HEK293 (cell line): ENCODE data around the gene CNP.

ENCODE experiments used
- BCL11B ChIP-seq: fragments of 450-650 bp; formaldehyde crosslinking; IDR thresholded peaks from 2 replicates; pipeline ENCODE4 v1.5.1; 2016; ENCODE audit warnings: low read depth, missing biosample characterization, missing genetic modification characterization
- GLIS2 ChIP-seq: fragments of 450-650 bp; formaldehyde crosslinking; IDR thresholded peaks from 2 replicates; pipeline ENCODE4 v1.5.1; 2016; ENCODE audit warnings: missing biosample characterization, missing genetic modification characterization
- KLF1 ChIP-seq: fragments of 450-650 bp; formaldehyde crosslinking; IDR thresholded peaks from 2 replicates; pipeline ENCODE4 v1.5.1; 2016; ENCODE audit warnings: missing biosample characterization, missing genetic modification characterization
- OSR2 ChIP-seq: fragments of 450-650 bp; formaldehyde crosslinking; IDR thresholded peaks from 2 replicates; pipeline ENCODE4 v1.5.1; 2016; ENCODE audit warnings: missing biosample characterization, missing genetic modification characterization
- PRDM10 ChIP-seq: fragments of 450-650 bp; formaldehyde crosslinking; IDR thresholded peaks from 2 replicates; pipeline ENCODE4 v1.5.1; 2016; ENCODE audit warnings: missing biosample characterization, missing genetic modification characterization
- PRDM2 ChIP-seq: fragments of 450-650 bp; formaldehyde crosslinking; IDR thresholded peaks from 2 replicates; pipeline ENCODE4 v1.5.1; 2016; ENCODE audit warnings: missing biosample characterization, missing genetic modification characterization, borderline replicate concordance
- SCRT1 ChIP-seq: fragments of 450-650 bp; formaldehyde crosslinking; IDR thresholded peaks from 2 replicates; pipeline ENCODE4 v1.5.1; 2016; ENCODE audit warnings: missing biosample characterization, missing genetic modification characterization, borderline replicate concordance
- SP3 ChIP-seq: fragments of 450-650 bp; formaldehyde crosslinking; IDR thresholded peaks from 2 replicates; pipeline ENCODE4 v1.5.1; 2016; ENCODE audit warnings: missing biosample characterization, missing genetic modification characterization
- ZBTB17 ChIP-seq: fragments of 450-650 bp; formaldehyde crosslinking; IDR thresholded peaks from 2 replicates; pipeline ENCODE4 v1.5.1; 2016; ENCODE audit warnings: missing biosample characterization, missing genetic modification characterization
- ZBTB20 ChIP-seq: fragments of 450-650 bp; formaldehyde crosslinking; IDR thresholded peaks from 2 replicates; pipeline ENCODE4 v1.5.1; 2016; ENCODE audit warnings: missing biosample characterization, missing genetic modification characterization
- ZBTB44 ChIP-seq: fragments of 450-650 bp; IDR thresholded peaks from 2 replicates; pipeline ENCODE4 v1.5.1; 2018; ENCODE audit warnings: missing biosample characterization, mild to moderate bottlenecking, missing genetic modification characterization
- ZNF133 ChIP-seq: fragments of 450-650 bp; formaldehyde crosslinking; IDR thresholded peaks from 2 replicates; pipeline ENCODE4 v1.5.1; 2016; ENCODE audit warnings: missing biosample characterization, missing genetic modification characterization
- ZNF2 ChIP-seq: fragments of 450-650 bp; formaldehyde crosslinking; IDR thresholded peaks from 2 replicates; pipeline ENCODE4 v1.5.1; 2016; ENCODE audit warnings: missing biosample characterization, missing genetic modification characterization
- ZNF239 ChIP-seq: fragments of 450-650 bp; formaldehyde crosslinking; IDR thresholded peaks from 2 replicates; pipeline ENCODE4 v1.5.1; 2016; ENCODE audit warnings: missing biosample characterization, missing genetic modification characterization
- ZNF341 ChIP-seq: fragments of 450-650 bp; formaldehyde crosslinking; IDR thresholded peaks from 2 replicates; pipeline ENCODE4; 2016; ENCODE audit warnings: low read depth, missing biosample characterization, missing genetic modification characterization
- ZNF394 ChIP-seq: fragments of 450-650 bp; formaldehyde crosslinking; IDR thresholded peaks from 2 replicates; pipeline ENCODE4 v1.5.1; 2016; ENCODE audit warnings: missing biosample characterization, missing genetic modification characterization, mild to moderate bottlenecking, moderate library complexity, borderline replicate concordance
- ZNF426 ChIP-seq: fragments of 450-650 bp; formaldehyde crosslinking; IDR thresholded peaks from 2 replicates; pipeline ENCODE4 v1.5.1; 2017; ENCODE audit warnings: missing biosample characterization, missing genetic modification characterization, mild to moderate bottlenecking, inconsistent platforms, moderate library complexity
- ZNF501 ChIP-seq: fragments of 450-650 bp; formaldehyde crosslinking; IDR thresholded peaks from 2 replicates; pipeline ENCODE4 v1.5.1; 2016; ENCODE audit warnings: missing biosample characterization, missing genetic modification characterization
- ZNF529 ChIP-seq: fragments of 450-650 bp; formaldehyde crosslinking; IDR thresholded peaks from 2 replicates; pipeline ENCODE4 v1.5.1; 2017; ENCODE audit warnings: missing genetic modification characterization, missing biosample characterization; ENCODE audit not compliant: insufficient replicate concordance
- ZNF571 ChIP-seq: fragments of 450-650 bp; formaldehyde crosslinking; IDR thresholded peaks from 2 replicates; pipeline ENCODE4 v1.5.0; 2017; ENCODE audit warnings: missing biosample characterization, missing genetic modification characterization
- ZNF670 ChIP-seq: fragments of 450-650 bp; formaldehyde crosslinking; IDR thresholded peaks from 2 replicates; pipeline ENCODE4 v1.5.1; 2016; ENCODE audit warnings: missing biosample characterization, missing genetic modification characterization, low read depth
- ZNF692 ChIP-seq: fragments of 450-650 bp; formaldehyde crosslinking; IDR thresholded peaks from 2 replicates; pipeline ENCODE4 v1.5.1; 2016; ENCODE audit warnings: missing biosample characterization, missing genetic modification characterization
- ZNF707 ChIP-seq: fragments of 450-650 bp; formaldehyde crosslinking; IDR thresholded peaks from 2 replicates; pipeline ENCODE4 v1.5.1; 2016; ENCODE audit warnings: missing biosample characterization, missing genetic modification characterization
- ZNF747 ChIP-seq: fragments of 450-650 bp; formaldehyde crosslinking; IDR thresholded peaks from 2 replicates; pipeline ENCODE4 v1.5.1; 2016; ENCODE audit warnings: missing biosample characterization, missing genetic modification characterization
- ZNF837 ChIP-seq: fragments of 450-650 bp; formaldehyde crosslinking; IDR thresholded peaks from 2 replicates; pipeline ENCODE4 v1.5.1; 2016; ENCODE audit warnings: missing biosample characterization, missing genetic modification characterization
- ZSCAN16 ChIP-seq: fragments of 450-650 bp; formaldehyde crosslinking; IDR thresholded peaks from 2 replicates; pipeline ENCODE4 v1.5.1; 2016; ENCODE audit warnings: missing biosample characterization, missing genetic modification characterization
- ZXDB ChIP-seq: fragments of 450-650 bp; formaldehyde crosslinking; IDR thresholded peaks from 2 replicates; pipeline ENCODE4 v1.5.1; 2016; ENCODE audit warnings: missing biosample characterization, missing genetic modification characterization

Gene CNP

GRCh38 chr17:41918314-41919164 is 48.1 kb upstream of the CNP start, which contains the start of gene ACLY (continued):
- no peak for TF ChIP-seq ZBTB44 (tag by site-specific recombination)
- 0 out of 2 replicates have a peak, but pooled peaks have one; percentile 12 for TF ChIP-seq ZXDB (tag by site-specific recombination)
- TF ChIP-seq ZNF239 (tag by site-specific recombination), result no peak
- 0 out of 2 replicates have a peak, but pooled peaks have one; percentile 15 for TF ChIP-seq OSR2 (tag by site-specific recombination)
- TF ChIP-seq ZNF692 (tag by site-specific recombination), result no peak
- TF ChIP-seq ZNF529, result no peak
- TF ChIP-seq GLIS2 (tag by site-specific recombination), result peak; percentile 41
- TF ChIP-seq BCL11B, result peak; percentile 24; the same call in 1 of the 2 replicates
- peak; percentile 87 for TF ChIP-seq ZBTB17 (tag by site-specific recombination)
- TF ChIP-seq SCRT1 (tag by site-specific recombination), result no peak
- TF ChIP-seq ZNF747 (tag by site-specific recombination), result no peak
- peak; percentile 99 for TF ChIP-seq SP3 (tag by site-specific recombination)
- no peak for TF ChIP-seq ZNF426 (tag by site-specific recombination)
- TF ChIP-seq ZSCAN16 (tag by site-specific recombination), result 0 out of 2 replicates have a peak, but pooled peaks have one; percentile 11
- TF ChIP-seq KLF1 (tag by site-specific recombination), result peak; percentile 17
- TF ChIP-seq ZBTB20 (tag by site-specific recombination), result peak; percentile 92
- no peak for TF ChIP-seq ZNF707
- no peak for TF ChIP-seq ZNF394 (tag by site-specific recombination)
- TF ChIP-seq ZNF133 (tag by site-specific recombination), result no peak
- peak; percentile 42; the same call in 1 of the 2 replicates for TF ChIP-seq PRDM10
- TF ChIP-seq ZNF571 (tag by site-specific recombination), result no peak
- peak; percentile 39; the same call in 1 of the 2 replicates for TF ChIP-seq ZNF501 (tag by site-specific recombination)
- no peak for TF ChIP-seq ZNF837
- TF ChIP-seq ZNF2, result 0 out of 2 replicates have a peak, but pooled peaks have one; percentile 14
- no peak; the same call in 1 of the 2 replicates for TF ChIP-seq PRDM2 (tag by site-specific recombination)
- TF ChIP-seq ZNF670 (tag by site-specific recombination), result no peak
- TF ChIP-seq ZNF341 (tag by site-specific recombination), result peak; percentile 59; the same call in 1 of the 2 replicates
